KMS-11 (cell line): ENCODE measurements around the gene MTG2.

Experiments
- H2AFZ ChIP-seq: fragments of 200-600 bp; sonication (generic); 2 replicates; pipeline ENCODE4 v1.6.1; 2016; ENCODE audit warnings: antibody characterized with exemption, mixed run types, low read depth
- H3K27ac ChIP-seq: fragments of 200-600 bp; sonication (generic); 2 replicates; pipeline ENCODE4 v1.6.1; 2016; ENCODE audit warnings: mild to moderate bottlenecking, mixed run types
- H3K27me3 ChIP-seq: fragments of 200-600 bp; sonication (generic); 2 replicates; pipeline ENCODE4 v1.6.1; 2017; ENCODE audit warnings: mild to moderate bottlenecking, low read depth, mixed run types, moderate library complexity; ENCODE audit not compliant: insufficient read depth
- H3K36me3 ChIP-seq: fragments of 200-600 bp; sonication (generic); 2 replicates; pipeline ENCODE4 v1.6.1; 2017; ENCODE audit warnings: mild to moderate bottlenecking, mixed run types; ENCODE audit not compliant: insufficient read depth
- H3K4me1 ChIP-seq: fragments of 200-600 bp; sonication (generic); 2 replicates; pipeline ENCODE4 v1.6.1; 2016; ENCODE audit warnings: mild to moderate bottlenecking, low read depth, mixed run types; ENCODE audit not compliant: poor library complexity, severe bottlenecking
- H3K4me2 ChIP-seq: fragments of 200-600 bp; sonication (generic); 2 replicates; pipeline ENCODE4 v1.7.0; 2016; ENCODE audit warnings: mild to moderate bottlenecking, mixed run types
- H3K4me3 ChIP-seq: fragments of 200-600 bp; sonication (generic); IDR thresholded peaks from 2 replicates; pipeline ENCODE4 v1.6.1; 2017; ENCODE audit warnings: low read depth, low read length, mixed read lengths; ENCODE audit not compliant: insufficient read depth
- H3K79me2 ChIP-seq: fragments of 200-600 bp; sonication (generic); 2 replicates; pipeline ENCODE4 v1.6.1; 2016; ENCODE audit warnings: low read depth, mixed run types; ENCODE audit not compliant: insufficient read depth
- H3K9ac ChIP-seq: fragments of 200-600 bp; sonication (generic); 2 replicates; pipeline ENCODE4 v1.6.1; 2016; ENCODE audit warnings: mild to moderate bottlenecking, mixed run types
- H4K20me1 ChIP-seq: fragments of 200-600 bp; sonication (generic); 2 replicates; pipeline ENCODE4 v1.6.1; 2016; ENCODE audit warnings: mild to moderate bottlenecking, mixed run types; ENCODE audit not compliant: insufficient read depth
- TF ChIP-seq, protein P1 (sequence below): fragments of 200-600 bp; sonication (generic); conservative IDR thresholded peaks from 2 replicates; pipeline ENCODE4 v1.6.1; 2017; ENCODE audit warnings: low read depth, mild to moderate bottlenecking, antibody characterized with exemption, low read length, moderate library complexity, mixed read lengths

The MTG2 gene

GRCh38 chr20:62195736-62196135 lies 12.9 kb downstream of the MTG2 start:
- Histone ChIP-seq H3K36me3 (peaks cover 4% of the 10 kb centered on the region; the same call in 1 of the 2 replicates), H2AFZ (no peak overlapping the region), H3K27me3 (no peaks in the 10 kb centered on the region), H3K27ac (no peak overlapping the region), H3K4me2 (no peak overlapping the region), H3K4me3 (no peak overlapping the region), H3K9ac (no peak overlapping the region), H3K4me1 (no peaks in the 10 kb centered on the region), H4K20me1 (no peaks in the 10 kb centered on the region), H3K79me2 (no peaks in the 10 kb centered on the region; the same call in 1 of the 2 replicates)
- TF ChIP-seq, protein P1, sequence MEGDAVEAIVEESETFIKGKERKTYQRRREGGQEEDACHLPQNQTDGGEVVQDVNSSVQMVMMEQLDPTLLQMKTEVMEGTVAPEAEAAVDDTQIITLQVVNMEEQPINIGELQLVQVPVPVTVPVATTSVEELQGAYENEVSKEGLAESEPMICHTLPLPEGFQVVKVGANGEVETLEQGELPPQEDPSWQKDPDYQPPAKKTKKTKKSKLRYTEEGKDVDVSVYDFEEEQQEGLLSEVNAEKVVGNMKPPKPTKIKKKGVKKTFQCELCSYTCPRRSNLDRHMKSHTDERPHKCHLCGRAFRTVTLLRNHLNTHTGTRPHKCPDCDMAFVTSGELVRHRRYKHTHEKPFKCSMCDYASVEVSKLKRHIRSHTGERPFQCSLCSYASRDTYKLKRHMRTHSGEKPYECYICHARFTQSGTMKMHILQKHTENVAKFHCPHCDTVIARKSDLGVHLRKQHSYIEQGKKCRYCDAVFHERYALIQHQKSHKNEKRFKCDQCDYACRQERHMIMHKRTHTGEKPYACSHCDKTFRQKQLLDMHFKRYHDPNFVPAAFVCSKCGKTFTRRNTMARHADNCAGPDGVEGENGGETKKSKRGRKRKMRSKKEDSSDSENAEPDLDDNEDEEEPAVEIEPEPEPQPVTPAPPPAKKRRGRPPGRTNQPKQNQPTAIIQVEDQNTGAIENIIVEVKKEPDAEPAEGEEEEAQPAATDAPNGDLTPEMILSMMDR: no peak

- TF ChIP-seq, protein P1: no peak
- Histone ChIP-seq H3K4me3 (no peak overlapping the region), H3K79me2 (no peaks in the 10 kb centered on the region), H2AFZ (no peak overlapping the region), H3K4me1 (no peaks in the 10 kb centered on the region), H3K4me2 (no peak overlapping the region), H3K27me3 (no peaks in the 10 kb centered on the region), H3K9ac (no peak overlapping the region), H4K20me1 (no peaks in the 10 kb centered on the region), H3K36me3 (peaks cover 4% of the 10 kb centered on the region; the same call in 1 of the 2 replicates), H3K27ac (no peak overlapping the region)
Observed at GRCh38 chr20:62196286-62196685, 13.5 kb downstream of the MTG2 start.

DNA sequence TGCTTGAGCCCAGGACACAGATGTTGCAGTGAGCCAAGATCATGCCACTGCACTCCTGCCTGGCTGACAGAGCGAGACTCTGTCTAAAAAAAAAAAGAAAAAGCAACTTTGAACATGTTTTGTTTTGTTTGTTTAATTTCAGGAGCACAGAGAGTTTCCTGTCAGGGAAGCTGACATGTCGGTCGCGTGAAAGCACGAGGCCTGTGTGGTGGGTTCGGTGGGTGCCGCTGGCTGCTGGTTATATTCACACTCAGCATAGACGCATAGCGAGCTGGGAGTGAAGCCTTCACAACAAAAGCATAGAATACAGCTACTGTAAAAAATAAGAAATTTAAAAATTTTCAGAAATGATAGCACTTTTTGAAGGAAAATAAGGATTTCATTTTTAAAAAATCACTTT lies 14.5 kb downstream of the MTG2 start:
- Histone ChIP-seq H3K9ac (no peak overlapping the region), H4K20me1 (no peaks in the 10 kb centered on the region)

DNA sequence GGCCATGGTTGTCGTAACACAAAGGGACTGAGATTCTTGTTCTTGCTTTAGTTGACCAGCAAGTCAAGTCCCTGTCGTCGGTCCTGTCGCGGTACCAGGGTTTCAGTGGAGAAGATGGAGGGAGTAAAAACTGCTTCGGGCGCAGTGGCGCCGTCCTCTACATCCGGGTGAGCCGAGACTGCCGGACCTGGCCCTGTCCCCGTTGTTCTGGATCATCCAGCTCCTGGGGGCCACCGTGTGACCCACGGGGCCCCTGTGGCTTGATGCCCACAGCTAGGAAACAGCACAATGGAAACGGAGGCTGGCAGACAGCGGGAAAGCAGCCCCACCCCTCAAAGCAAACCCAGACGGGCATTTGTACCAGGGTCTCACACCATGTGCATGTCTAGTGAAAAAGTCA lies 15.0 kb downstream of the MTG2 start:
- Histone ChIP-seq H3K9ac (no peak overlapping the region), H3K79me2 (no peaks in the 10 kb centered on the region), H2AFZ (no peak overlapping the region), H3K36me3 (peaks cover 4% of the 10 kb centered on the region; the same call in 1 of the 2 replicates), H4K20me1 (no peaks in the 10 kb centered on the region), H3K4me2 (no peak overlapping the region), H3K27ac (no peak overlapping the region), H3K4me3 (no peak overlapping the region), H3K4me1 (no peaks in the 10 kb centered on the region), H3K27me3 (no peaks in the 10 kb centered on the region)
- TF ChIP-seq, protein P1: no peak

More for the DNA sequence above, 14.5 kb downstream of the MTG2 start:
- Histone ChIP-seq H3K36me3 (peaks cover 4% of the 10 kb centered on the region; the same call in 1 of the 2 replicates), H3K27ac (no peak overlapping the region), H3K79me2 (no peaks in the 10 kb centered on the region), H3K4me3 (no peak overlapping the region), H3K4me2 (no peak overlapping the region), H3K27me3 (no peaks in the 10 kb centered on the region), H3K4me1 (no peaks in the 10 kb centered on the region), H2AFZ (no peak overlapping the region)
- TF ChIP-seq, protein P1: no peak
